Measurements from ENCODE around the gene TP53INP2.

The TP53INP2 gene

DNA sequence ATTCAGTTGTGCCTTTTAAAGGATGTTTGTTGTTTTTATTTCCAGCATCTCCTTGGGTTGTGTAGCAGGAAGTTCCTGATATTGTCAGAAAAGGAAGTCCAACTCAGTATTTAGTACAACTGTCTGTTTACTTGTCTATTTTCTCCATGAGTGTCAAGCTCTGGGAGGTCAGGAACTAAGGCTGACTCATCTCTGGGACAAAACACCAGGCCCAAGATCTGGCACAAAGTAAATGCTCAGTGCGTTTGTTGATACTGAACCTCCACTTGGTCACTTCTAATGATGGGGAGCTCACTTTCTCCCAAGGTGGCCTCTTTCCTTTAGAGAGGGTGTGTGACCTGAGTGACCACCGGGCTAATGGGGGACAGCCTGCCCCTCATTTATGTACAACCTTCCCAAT, 14.7 kb upstream of the TP53INP2 start:
- TF ChIP-seq, protein P1, sequence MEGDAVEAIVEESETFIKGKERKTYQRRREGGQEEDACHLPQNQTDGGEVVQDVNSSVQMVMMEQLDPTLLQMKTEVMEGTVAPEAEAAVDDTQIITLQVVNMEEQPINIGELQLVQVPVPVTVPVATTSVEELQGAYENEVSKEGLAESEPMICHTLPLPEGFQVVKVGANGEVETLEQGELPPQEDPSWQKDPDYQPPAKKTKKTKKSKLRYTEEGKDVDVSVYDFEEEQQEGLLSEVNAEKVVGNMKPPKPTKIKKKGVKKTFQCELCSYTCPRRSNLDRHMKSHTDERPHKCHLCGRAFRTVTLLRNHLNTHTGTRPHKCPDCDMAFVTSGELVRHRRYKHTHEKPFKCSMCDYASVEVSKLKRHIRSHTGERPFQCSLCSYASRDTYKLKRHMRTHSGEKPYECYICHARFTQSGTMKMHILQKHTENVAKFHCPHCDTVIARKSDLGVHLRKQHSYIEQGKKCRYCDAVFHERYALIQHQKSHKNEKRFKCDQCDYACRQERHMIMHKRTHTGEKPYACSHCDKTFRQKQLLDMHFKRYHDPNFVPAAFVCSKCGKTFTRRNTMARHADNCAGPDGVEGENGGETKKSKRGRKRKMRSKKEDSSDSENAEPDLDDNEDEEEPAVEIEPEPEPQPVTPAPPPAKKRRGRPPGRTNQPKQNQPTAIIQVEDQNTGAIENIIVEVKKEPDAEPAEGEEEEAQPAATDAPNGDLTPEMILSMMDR (IDR thresholded peaks at IDR 0.05; ENCODE audit: low read depth, low read length), result no peak
- Histone ChIP-seq H3K9me3 (ENCODE audit: severe bottlenecking) (no peaks in the 10 kb centered on the region), H3K36me3 (no peaks in the 10 kb centered on the region), H3K4me3 (ENCODE audit: low read depth, low read length) (no peak overlapping the region), H3K27me3 (ENCODE audit: insufficient read depth, low read depth, severe bottlenecking) (no peaks in the 10 kb centered on the region), H3K27ac (no peak overlapping the region)
- DNase-seq, result no peak

GRCh38 chr20:34691838-34692237, 12.3 kb upstream of the TP53INP2 start:
- Histone ChIP-seq H3K4me3 (ENCODE audit: low read depth, low read length) (no peak overlapping the region), H3K27me3 (ENCODE audit: insufficient read depth, low read depth, severe bottlenecking) (no peaks in the 10 kb centered on the region), H3K9me3 (ENCODE audit: severe bottlenecking) (no peaks in the 10 kb centered on the region), H3K36me3 (no peaks in the 10 kb centered on the region), H3K27ac (no peak overlapping the region)
- TF ChIP-seq, protein P1 (IDR thresholded peaks at IDR 0.05; ENCODE audit: low read depth, low read length), result no peak
- no peak for DNase-seq

GRCh38 chr20:34693414-34693813, 10.7 kb upstream of the TP53INP2 start:
- TF ChIP-seq, protein P1 (IDR thresholded peaks at IDR 0.05; ENCODE audit: low read depth, low read length), result no peak
- no peaks in the 10 kb centered on the region for H3K9me3 ChIP-seq (ENCODE audit: severe bottlenecking)
- no peak overlapping the region for H3K4me3 ChIP-seq (ENCODE audit: low read depth, low read length)
- no peak overlapping the region for H3K27ac ChIP-seq
- DNase-seq, result no peak
- H3K36me3 ChIP-seq, result no peaks in the 10 kb centered on the region
- H3K27me3 ChIP-seq (ENCODE audit: insufficient read depth, low read depth, severe bottlenecking), result no peaks in the 10 kb centered on the region

DNA sequence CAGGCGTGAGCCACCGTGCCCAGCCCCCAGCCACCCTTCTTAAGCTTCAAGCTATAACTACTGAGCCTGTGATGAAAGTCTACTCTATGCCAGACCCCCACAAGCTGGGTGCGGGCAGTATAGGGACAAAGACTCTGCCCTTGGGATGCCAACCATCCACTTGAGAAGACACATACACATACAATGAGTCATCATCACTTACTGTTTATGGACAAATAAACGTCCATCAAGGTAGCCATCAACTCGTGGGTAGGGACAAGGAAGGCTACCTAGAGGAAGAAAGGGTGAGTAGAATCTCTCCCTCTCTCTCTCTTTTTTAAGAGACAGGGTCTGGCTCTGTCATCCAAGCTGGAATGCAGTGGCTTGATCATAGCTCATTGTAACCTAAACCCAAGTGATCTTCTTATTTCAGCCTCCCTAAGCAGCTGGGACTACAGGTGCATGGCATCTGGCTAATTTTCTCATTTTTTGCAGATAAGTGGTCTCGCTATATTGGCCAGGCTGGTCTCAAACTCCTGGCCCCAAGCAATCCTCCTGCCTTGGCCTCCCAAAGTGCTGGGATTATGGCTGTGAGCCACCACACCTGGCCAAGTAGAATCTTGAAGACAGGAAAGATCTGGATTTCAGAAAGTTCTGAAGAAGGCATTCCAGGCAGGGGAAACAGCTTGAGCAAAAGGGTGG, 2.6 kb upstream of the TP53INP2 start:
- Histone ChIP-seq H3K27me3 (ENCODE audit: insufficient read depth, low read depth, severe bottlenecking) (no peaks in the 10 kb centered on the region), H3K4me3 (ENCODE audit: low read depth, low read length) (no peak overlapping the region), H3K9me3 (ENCODE audit: severe bottlenecking) (no peaks in the 10 kb centered on the region), H3K36me3 (no peaks in the 10 kb centered on the region), H3K27ac (no peak overlapping the region)
- TF ChIP-seq, protein P1 (IDR thresholded peaks at IDR 0.05; ENCODE audit: low read depth, low read length), result no peak
- no peak for DNase-seq

GRCh38 chr20:34703061-34703423, 1.1 kb upstream of the TP53INP2 start:
- H3K9me3 ChIP-seq (ENCODE audit: severe bottlenecking), result no peaks in the 10 kb centered on the region
- no peak overlapping the region for H3K27ac ChIP-seq
- TF ChIP-seq, protein P1 (IDR thresholded peaks at IDR 0.05; ENCODE audit: low read depth, low read length), result no peak
- DNase-seq, result no peak
- H3K4me3 ChIP-seq (ENCODE audit: low read depth, low read length), result peak overlapping the region; percentile 91; the same call in 1 of the 2 replicates
- H3K27me3 ChIP-seq (ENCODE audit: insufficient read depth, low read depth, severe bottlenecking), result no peaks in the 10 kb centered on the region
- no peaks in the 10 kb centered on the region for H3K36me3 ChIP-seq
